Endodermal cell (in vitro differentiated cells): ENCODE results near the gene XAF1. TPM values are rescaled to one million over a fixed set of nuclear protein-coding genes. Genes with fewer than 3 reads are reported as not detected.

Experiments used
- DNase-seq: peaks from one replicate; pipeline ENCODE4 v3.0.0-alpha.2; 2017
- H3K27ac ChIP-seq: 2 replicates; pipeline ENCODE4 v1.5.1; 2013; ENCODE audit warnings: mild to moderate bottlenecking, low read depth, low read length, moderate library complexity
- H3K27me3 ChIP-seq: 2 replicates; pipeline ENCODE4 v1.6.1; 2013; ENCODE audit warnings: mild to moderate bottlenecking, low read length, moderate library complexity; ENCODE audit not compliant: insufficient read depth, control insufficient read depth, poor library complexity, severe bottlenecking
- H3K36me3 ChIP-seq: 2 replicates; pipeline ENCODE4 v1.7.0; 2013; ENCODE audit warnings: mild to moderate bottlenecking, low read length, moderate library complexity; ENCODE audit not compliant: control insufficient read depth, insufficient read depth
- H3K4me1 ChIP-seq: one replicate; pipeline ENCODE4 v1.7.0; 2013; ENCODE audit warnings: low read length; ENCODE audit not compliant: control insufficient read depth, insufficient read depth
- H3K4me3 ChIP-seq: 2 replicates; pipeline ENCODE4 v1.5.1; 2013; ENCODE audit warnings: mild to moderate bottlenecking, low read length, moderate library complexity
- H3K9ac ChIP-seq: 2 replicates; pipeline ENCODE4 v1.6.1; 2013; ENCODE audit warnings: mild to moderate bottlenecking, low read length, moderate library complexity; ENCODE audit not compliant: poor library complexity, severe bottlenecking; ENCODE audit errors: extremely low read depth
- H3K9me3 ChIP-seq: 2 replicates; pipeline ENCODE4 v1.6.1; 2013; ENCODE audit warnings: mild to moderate bottlenecking, low read length, moderate library complexity; ENCODE audit not compliant: control insufficient read depth
- H3K27ac Mint-ChIP-seq: 2 replicates; pipeline ENCODE4 v1.8.0; 2020; ENCODE audit warnings: mixed read lengths
- H3K27me3 Mint-ChIP-seq: 2 replicates; pipeline ENCODE4 v1.8.0; 2021; ENCODE audit warnings: mild to moderate bottlenecking, mixed read lengths; ENCODE audit not compliant: insufficient read depth
- H3K36me3 Mint-ChIP-seq: 2 replicates; pipeline ENCODE4 v1.8.0; 2020; ENCODE audit warnings: low read depth, mixed read lengths
- H3K4me1 Mint-ChIP-seq: 2 replicates; pipeline ENCODE4 v1.8.0; 2020; ENCODE audit warnings: mixed read lengths
- H3K4me3 Mint-ChIP-seq: 2 replicates; pipeline ENCODE4 v1.8.0; 2020; ENCODE audit warnings: mild to moderate bottlenecking, moderate library complexity, mixed read lengths
- H3K9me3 Mint-ChIP-seq: 2 replicates; pipeline ENCODE4 v1.8.0; 2020; ENCODE audit warnings: mild to moderate bottlenecking, mixed read lengths
- CTCF ChIP-seq: fragments of 200-600 bp; sonication (generic); conservative IDR thresholded peaks from 2 replicates; pipeline ENCODE4 v1.5.0; 2021; ENCODE audit warnings: antibody characterized with exemption, mild to moderate bottlenecking
- WGBS, 2 experiments: methylation state at CpG; one replicate each; pipeline versions ENCODE4 v1.1.5 to v1.1.7; 2013; ENCODE audit warnings: missing lambda C conversion rate in 2 of 2, mixed read lengths in 1 of 2; ENCODE audit not compliant: insufficient coverage in 1 of 2, insufficient read length in 1 of 2; 5-methylcytosine and 5-hydroxymethylcytosine counted together
- total RNA-seq, 2 donors: library from RNA; stranded (reverse); fragmentation: NEBNext Ultra II Directional in 1 of 2; extraction: Animal tissue kit (Norgen Biotek cat#: 25700) in 1 of 2; gene quantifications; 2 replicates in 1 of 2; 3 replicates in 1 of 2; pipeline ENCODE4 v1.2.1, GENCODE V29; 2021

The XAF1 gene
- total RNA-seq, 2 donors from 2014 or later: 0.35 TPM; not detected in 1

GRCh38 chr17:6713130-6713917 is 42.5 kb upstream of the XAF1 start, which contains the start of gene SLC13A5:
Gene SLC13A5 (minus strand): TSS chr17:6713369. CDS start chr17:6713333, 36 bp downstream.
- DNase-seq: peak; percentile 97
- Histone ChIP-seq H3K4me3 (peak within 1 kb of the TSS; percentile 81), H3K27me3 (peaks cover 24% of the 10 kb centered on the region), H3K36me3 (no peaks in the 10 kb centered on the region), H3K27ac (no peak within 1 kb of the TSS), H3K9ac (no peak within 1 kb of the TSS), H3K9me3 (peaks cover 15% of the 10 kb centered on the region), H3K4me1 (no peaks in the 10 kb centered on the region)
- Mint-ChIP-seq H3K4me1 (peaks cover 9% of the 10 kb centered on the region), H3K36me3 (peaks cover 2% of the 10 kb centered on the region), H3K27me3 (peaks cover 50% of the 10 kb centered on the region), H3K4me3 (peak within 1 kb of the TSS; percentile 73), H3K27ac (peak within 1 kb of the TSS; percentile 26), H3K9me3 (peaks cover 29% of the 10 kb centered on the region)
- peak; percentile 83 for TF ChIP-seq CTCF
- WGBS, 2 experiments: 2 to 3% methylated on average over 31 to 71 of the region's 71 CpGs

GRCh38 chr17:6713918-6714271 is 42.0 kb upstream of the XAF1 start:
- peaks cover 16% of the 10 kb centered on the region for H3K9me3 ChIP-seq
- H3K4me3 Mint-ChIP-seq: peak overlapping the region; percentile 73
- H3K27ac ChIP-seq: no peak overlapping the region
- peaks cover 29% of the 10 kb centered on the region for H3K9me3 Mint-ChIP-seq
- peak overlapping the region; percentile 81 for H3K4me3 ChIP-seq
- H3K9ac ChIP-seq: no peak overlapping the region
- H3K27ac Mint-ChIP-seq: no peak overlapping the region
- H3K36me3 Mint-ChIP-seq: peaks cover 2% of the 10 kb centered on the region
- H3K4me1 ChIP-seq: no peaks in the 10 kb centered on the region
- peaks cover 24% of the 10 kb centered on the region for H3K27me3 ChIP-seq
- no peak for TF ChIP-seq CTCF
- no peak for DNase-seq
- no peaks in the 10 kb centered on the region for H3K36me3 ChIP-seq
- peaks cover 9% of the 10 kb centered on the region for H3K4me1 Mint-ChIP-seq
- peaks cover 48% of the 10 kb centered on the region for H3K27me3 Mint-ChIP-seq
- WGBS, 2 experiments: 16 to 18% methylated on average over 22 to 29 of the region's 29 CpGs

GRCh38 chr17:6714315-6714874 is 41.5 kb upstream of the XAF1 start:
- Mint-ChIP-seq H3K27ac (no peak overlapping the region), H3K4me3 (peak overlapping the region; percentile 73), H3K27me3 (peaks cover 53% of the 10 kb centered on the region), H3K9me3 (peaks cover 29% of the 10 kb centered on the region), H3K36me3 (peaks cover 2% of the 10 kb centered on the region), H3K4me1 (peaks cover 9% of the 10 kb centered on the region)
- Histone ChIP-seq H3K4me1 (no peaks in the 10 kb centered on the region), H3K27me3 (peaks cover 27% of the 10 kb centered on the region), H3K27ac (no peak overlapping the region), H3K36me3 (no peaks in the 10 kb centered on the region), H3K4me3 (peak overlapping the region; percentile 81), H3K9ac (no peak overlapping the region), H3K9me3 (peaks cover 16% of the 10 kb centered on the region)
- DNase-seq: no peak
- no peak for TF ChIP-seq CTCF
- WGBS, 2 experiments: 87 to 100% methylated on average over 4 to 7 of the region's 7 CpGs
